ENCODE data around the gene CREBRF. TPM values are rescaled to one million over a fixed set of nuclear protein-coding genes. Genes with fewer than 3 reads are reported as not detected.

Gene CREBRF
- total and polyA plus RNA-seq, 2 of the 4 experiments (the other 2 are of a cell fraction) = 3.2 to 16.1 TPM

DNA sequence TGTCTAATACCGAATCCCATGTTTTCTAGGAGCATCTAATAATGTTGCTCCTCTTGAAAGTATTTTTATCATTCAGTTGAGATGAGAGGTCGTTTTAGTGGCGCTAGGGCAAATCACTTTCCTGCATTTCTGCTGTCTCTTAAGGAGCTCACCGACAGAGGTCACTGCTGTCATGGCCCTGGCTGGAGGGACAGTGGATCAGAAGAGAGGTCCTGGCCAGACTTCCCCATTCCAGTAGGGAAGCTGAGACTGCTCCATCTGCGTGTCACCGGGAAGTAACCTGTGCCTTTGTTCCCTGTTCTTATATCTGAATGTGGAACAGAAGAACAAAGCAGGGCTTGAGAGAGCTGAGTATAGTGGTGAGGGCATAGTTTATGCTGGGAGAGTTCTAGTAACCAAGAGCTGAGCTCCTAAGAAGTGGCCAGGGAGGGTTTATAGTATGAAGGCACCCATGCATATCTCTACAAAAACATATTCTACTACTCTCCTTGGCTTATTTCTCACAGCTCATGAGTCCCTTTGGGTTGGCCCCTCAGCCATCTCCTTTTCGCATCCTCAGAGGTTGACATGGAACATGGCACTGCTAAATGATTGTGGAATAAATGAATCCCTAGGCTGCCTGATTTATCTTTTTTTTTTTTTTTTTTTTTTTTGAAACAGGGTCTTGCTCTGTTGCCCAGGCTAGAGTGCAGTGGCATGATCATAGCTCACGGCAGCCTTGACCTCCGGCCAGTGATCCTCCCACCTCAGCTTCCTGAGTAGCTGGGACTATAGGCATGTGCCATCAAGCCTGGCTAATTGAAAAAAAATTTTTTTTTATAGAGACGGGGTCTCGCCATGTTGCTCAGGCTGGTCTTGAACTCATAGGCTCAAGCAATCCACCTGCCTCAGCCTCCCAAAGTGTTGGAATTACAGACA, 45.3 kb upstream of the CREBRF start:
- H3K14ac ChIP-seq (replicated peaks; ENCODE audit: low read depth, low read length) = no peak overlapping the region; the same call in 1 of the 2 replicates
- DNase-seq (peak; percentile 32), ATAC-seq (ENCODE audit: low read depth) (peak; percentile 72)
- peaks cover 43 to 78% of the 10 kb centered on the region in 2 experiments for H3K79me1 ChIP-seq (ENCODE audit: low read depth in 1 of 2, low read length in 2 of 2)
- H4K5ac ChIP-seq (ENCODE audit: low read depth, low read length) = peak overlapping the region; percentile 2; the same call in 1 of the 2 replicates
- H3K4me1 ChIP-seq (ENCODE audit: control insufficient read depth, insufficient read depth, low read length) = peaks cover 17% of the 10 kb centered on the region
- no peaks in the 10 kb centered on the region for H3K9me3 ChIP-seq (ENCODE audit: control insufficient read depth, insufficient read depth, low read length)
- intact Hi-C loops (cut with micrococcal nuclease) = no loop called here
- no peak overlapping the region for H3K18ac ChIP-seq (ENCODE audit: low read depth, low read length)
- H2AK9ac ChIP-seq (replicated peaks; ENCODE audit: low read depth, low read length, poor library complexity) = no peak overlapping the region
- no peak overlapping the region for H2BK20ac ChIP-seq (ENCODE audit: low read depth, low read length)
- peaks cover 1% of the 10 kb centered on the region; the same call in 1 of the 2 replicates for H3K36me3 ChIP-seq (ENCODE audit: control insufficient read depth, insufficient read depth, low read length)
- no peaks in the 10 kb centered on the region for H3K27me3 ChIP-seq (ENCODE audit: control insufficient read depth, insufficient read depth, low read length)
- no peak overlapping the region for H2BK5ac ChIP-seq (ENCODE audit: low read depth, low read length, poor library complexity, severe bottlenecking)
- no CpG with 5 or more reads among the region's 11 CpGs for WGBS, 2 experiments (ENCODE audit: extremely low coverage in 2 of 2, insufficient read length in 1 of 2)
- H3K9me1 ChIP-seq (ENCODE audit: insufficient read depth, low read length) = peaks cover 18% of the 10 kb centered on the region
- H3K4ac ChIP-seq (ENCODE audit: low read depth, low read length) = peak overlapping the region; percentile 29; the same call in 1 of the 2 replicates
- BruUV-seq (replicated peaks) = no TSS peak
- H3K27ac ChIP-seq (ENCODE audit: insufficient read depth, low read length) = peak overlapping the region; percentile 24; the same call in 1 of the 2 replicates
- H4K20me1 ChIP-seq (ENCODE audit: insufficient read depth, low read length) = peaks cover 51% of the 10 kb centered on the region
- H2AK5ac ChIP-seq (ENCODE audit: low read depth, low read length) = 0 out of 2 replicates have a peak overlapping the region, but pooled peaks have one; percentile 56
- no peak overlapping the region for H3K4me3 ChIP-seq (ENCODE audit: insufficient read depth, low read depth, low read length)
- H2AFZ ChIP-seq (replicated peaks; ENCODE audit: low read length, poor library complexity) = peak overlapping the region; percentile 26
- H3K9ac ChIP-seq (ENCODE audit: low read depth, low read length) = peak overlapping the region; percentile 11; the same call in 1 of the 2 replicates
- dilution Hi-C loops (cut with HindIII; ENCODE audit: low sequenced_read_pairs, unreplicated experiment) = no loop called here
- H3K4me2 ChIP-seq (ENCODE audit: low read depth, low read length) = peak overlapping the region; percentile 2; the same call in 1 of the 2 replicates
- peak overlapping the region; percentile 54; the same call in 1 of the 2 replicates for H4K91ac ChIP-seq (ENCODE audit: insufficient read depth, low read depth, low read length)
- peak; percentile 24; the same call in 1 of the 2 replicates for TF ChIP-seq SMC3 (IDR thresholded peaks at IDR 0.05; ENCODE audit: low read depth, low read length)
- no peak for TF ChIP-seq BHLHE40 (IDR thresholded peaks at IDR 0.05; ENCODE audit: low read depth, low read length)
- no peak for TF ChIP-seq MAZ (IDR thresholded peaks at IDR 0.05; ENCODE audit: borderline replicate concordance, low read depth, low read length)
- TF ChIP-seq, protein P1, sequence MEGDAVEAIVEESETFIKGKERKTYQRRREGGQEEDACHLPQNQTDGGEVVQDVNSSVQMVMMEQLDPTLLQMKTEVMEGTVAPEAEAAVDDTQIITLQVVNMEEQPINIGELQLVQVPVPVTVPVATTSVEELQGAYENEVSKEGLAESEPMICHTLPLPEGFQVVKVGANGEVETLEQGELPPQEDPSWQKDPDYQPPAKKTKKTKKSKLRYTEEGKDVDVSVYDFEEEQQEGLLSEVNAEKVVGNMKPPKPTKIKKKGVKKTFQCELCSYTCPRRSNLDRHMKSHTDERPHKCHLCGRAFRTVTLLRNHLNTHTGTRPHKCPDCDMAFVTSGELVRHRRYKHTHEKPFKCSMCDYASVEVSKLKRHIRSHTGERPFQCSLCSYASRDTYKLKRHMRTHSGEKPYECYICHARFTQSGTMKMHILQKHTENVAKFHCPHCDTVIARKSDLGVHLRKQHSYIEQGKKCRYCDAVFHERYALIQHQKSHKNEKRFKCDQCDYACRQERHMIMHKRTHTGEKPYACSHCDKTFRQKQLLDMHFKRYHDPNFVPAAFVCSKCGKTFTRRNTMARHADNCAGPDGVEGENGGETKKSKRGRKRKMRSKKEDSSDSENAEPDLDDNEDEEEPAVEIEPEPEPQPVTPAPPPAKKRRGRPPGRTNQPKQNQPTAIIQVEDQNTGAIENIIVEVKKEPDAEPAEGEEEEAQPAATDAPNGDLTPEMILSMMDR (conservative IDR thresholded peaks at IDR 0.05; ENCODE audit: low read depth, low read length) = peak; percentile 34; the same call in 1 of the 2 replicates
- TF ChIP-seq RAD21 (IDR thresholded peaks at IDR 0.05; ENCODE audit: low read length) = peak; percentile 50
- H3K23ac ChIP-seq (ENCODE audit: low read depth, low read length) = no peak overlapping the region
- peak overlapping the region in 1 of 2 experiments; percentile 4; a peak in 1 of 4 replicates for H4K8ac ChIP-seq (ENCODE audit: low read depth in 2 of 2, low read length in 2 of 2)
- ChIA-PET CTCF (interaction anchor here (0.7 to 1.6 kb wide), 3 partner anchors 27 to 124 kb away, joined by 3 to 6 read pairs (median 3); partner anchors contain the start of gene ATP6V0E1), POLR2A (ENCODE audit: unreplicated experiment) (no interaction called here)
- H2BK15ac ChIP-seq (ENCODE audit: low read depth, low read length) = no peak overlapping the region; the same call in 2 of the 3 replicates
- H2BK120ac ChIP-seq (ENCODE audit: low read depth, low read length) = peak overlapping the region; percentile 27; the same call in 1 of the 2 replicates
- H3K56ac ChIP-seq (ENCODE audit: extremely low read depth, insufficient read depth, low read length) = no peak overlapping the region
- in situ Hi-C loops (cut with MboI; ENCODE audit: low sequenced_read_pairs) = no loop called here

All from IMR-90 (cell line).